Fibroblast of lung (primary cell): ENCODE data around the gene NDUFAF8. TPM values are rescaled to one million over a fixed set of nuclear protein-coding genes. Genes with fewer than 3 reads are reported as not detected.

Experiments
- DNase-seq, 2 donors: peaks; one replicate each; pipeline versions ENCODE4 v3.0.0 to v3.0.0-alpha.2; 2010; ENCODE audit warnings: low read depth in 2 of 2
- H2AFZ ChIP-seq: 2 replicates; pipeline ENCODE4 v1.5.1; 2012; ENCODE audit warnings: low read length, control low read depth, inconsistent platforms
- H3K27ac ChIP-seq: 2 replicates; pipeline ENCODE4 v1.5.1; 2011; ENCODE audit warnings: low read length, control low read depth; ENCODE audit not compliant: insufficient read depth
- H3K27me3 ChIP-seq: 2 replicates; pipeline ENCODE4 v1.5.1; 2011; ENCODE audit warnings: mild to moderate bottlenecking, low read length; ENCODE audit not compliant: control insufficient read depth, insufficient read depth
- H3K36me3 ChIP-seq: 2 replicates; pipeline ENCODE4 v1.5.1; 2011; ENCODE audit warnings: low read length; ENCODE audit not compliant: control insufficient read depth, insufficient read depth
- H3K4me1 ChIP-seq: 2 replicates; pipeline ENCODE4 v1.5.1; 2011; ENCODE audit warnings: low read length; ENCODE audit not compliant: control insufficient read depth, insufficient read depth; ENCODE audit errors: extremely low read depth
- H3K4me2 ChIP-seq: 2 replicates; pipeline ENCODE4 v1.5.1; 2011; ENCODE audit warnings: low read length, control low read depth; ENCODE audit not compliant: insufficient read depth; ENCODE audit errors: extremely low read depth
- H3K4me3 ChIP-seq, 4 experiments: fragments of 200-600 bp in 1 of 4; sonication (generic) in 1 of 4; replicated peaks in 1 of 4; 2 replicates each; pipeline ENCODE4 v1.5.1; 2011 to 2016; ENCODE audit warnings: low read length in 4 of 4, low read depth in 3 of 4, mild to moderate bottlenecking in 3 of 4, control low read depth in 2 of 4, inconsistent platforms in 1 of 4, mixed read lengths in 1 of 4; ENCODE audit not compliant: insufficient read depth in 1 of 4; ENCODE audit errors: control extremely low read depth in 1 of 4
- H3K79me2 ChIP-seq: 2 replicates; pipeline ENCODE4 v1.5.1; 2012; ENCODE audit warnings: mild to moderate bottlenecking, low read length, inconsistent platforms; ENCODE audit not compliant: control insufficient read depth, insufficient read depth
- H3K9ac ChIP-seq: 2 replicates; pipeline ENCODE4 v1.5.1; 2011; ENCODE audit warnings: mild to moderate bottlenecking, low read length, control low read depth; ENCODE audit not compliant: insufficient read depth
- H3K9me3 ChIP-seq: 2 replicates; pipeline ENCODE4 v1.5.1; 2012; ENCODE audit warnings: low read depth, low read length; ENCODE audit not compliant: control insufficient read depth, insufficient read depth
- H4K20me1 ChIP-seq: 2 replicates; pipeline ENCODE4 v1.5.1; 2011; ENCODE audit warnings: low read length; ENCODE audit not compliant: control insufficient read depth, insufficient read depth; ENCODE audit errors: extremely low read depth
- CTCF ChIP-seq, 2 donors: IDR thresholded peaks in 1 of 2; conservative IDR thresholded peaks in 1 of 2; 1 replicate in 1 of 2; 2 replicates in 1 of 2; pipeline ENCODE4 v1.5.1; 2011 to 2012; ENCODE audit warnings: low read length in 2 of 2, control low read depth in 1 of 2, inconsistent platforms in 1 of 2, low read depth in 1 of 2, mild to moderate bottlenecking in 1 of 2
- EZH2 ChIP-seq: IDR thresholded peaks from 2 replicates; pipeline ENCODE4 v1.5.1; 2012; ENCODE audit warnings: low read length, control low read depth, mild to moderate bottlenecking; ENCODE audit errors: missing control alignments
- polyA plus RNA-seq, 2 donors: library from polyadenylated mRNA; depleted of rRNA in 1 of 2; stranded (reverse) in 1 of 2; unstranded in 1 of 2; fragments of >200 nt; gene quantifications; 2 replicates each; pipeline ENCODE4 v1.2.1, GENCODE V29; 2011 to 2012; ENCODE audit warnings: missing spikeins in 1 of 2
- total RNA-seq: library from RNA; depleted of rRNA; stranded (reverse); fragments of >200 nt; gene quantifications from 2 replicates; pipeline ENCODE4 v1.2.1, GENCODE V29; 2014

NDUFAF8 gene
- total and polyA plus RNA-seq, 2 donors (not counting 1 experiment from before 2014, with no cell fraction given), result 41.9 to 102 TPM

GRCh38 chr17:81207610-81208581, 31.2 kb upstream of the NDUFAF8 start:
- Histone ChIP-seq H3K4me1 (no peaks in the 10 kb centered on the region), H3K4me3 (no peak overlapping the region), H2AFZ (no peak overlapping the region), H3K27me3 (no peaks in the 10 kb centered on the region), H3K4me2 (no peak overlapping the region), H3K79me2 (no peaks in the 10 kb centered on the region), H3K9me3 (no peaks in the 10 kb centered on the region), H4K20me1 (no peaks in the 10 kb centered on the region), H3K36me3 (peaks cover 3% of the 10 kb centered on the region), H3K9ac (no peak overlapping the region), H3K27ac (no peak overlapping the region)
- TF ChIP-seq CTCF (conservative IDR thresholded peaks at IDR 0.05 in 1 of 2, IDR thresholded peaks at IDR 0.05 in 1 of 2; ENCODE audit: low read depth in 1 of 2, low read length in 2 of 2) (no peak), EZH2 (no peak)
- no peak for DNase-seq

GRCh38 chr17:81208651-81209050, 30.5 kb upstream of the NDUFAF8 start:
- no peak overlapping the region for H3K4me3 ChIP-seq
- H3K9me3 ChIP-seq, result no peaks in the 10 kb centered on the region

More at GRCh38 chr17:81208651-81209050, 30.5 kb upstream of the NDUFAF8 start:
- Histone ChIP-seq H3K27me3 (no peaks in the 10 kb centered on the region), H3K9ac (no peak overlapping the region), H3K79me2 (no peaks in the 10 kb centered on the region), H4K20me1 (no peaks in the 10 kb centered on the region), H3K4me1 (no peaks in the 10 kb centered on the region), H3K27ac (no peak overlapping the region), H3K4me2 (no peak overlapping the region), H3K36me3 (peaks cover 3% of the 10 kb centered on the region), H2AFZ (no peak overlapping the region)
- TF ChIP-seq EZH2, result no peak
- TF ChIP-seq CTCF (conservative IDR thresholded peaks at IDR 0.05 in 1 of 2, IDR thresholded peaks at IDR 0.05 in 1 of 2; ENCODE audit: low read depth in 1 of 2, low read length in 2 of 2), result no peak
- no peak for DNase-seq
